Measurements from ENCODE around the gene PRSS12. TPM values are rescaled to one million over a fixed set of nuclear protein-coding genes. Genes with fewer than 3 reads are reported as not detected.

The PRSS12 gene
- total and polyA plus RNA-seq, 7 donors: 0.28 to 16.1 (median 1.3) TPM

- WGBS, 2 donors: 0 to 2% methylated on average over 56 of the region's 56 CpGs
- Histone ChIP-seq H3K36me3 (no peaks in the 10 kb centered on the region), H3K27me3 (no peaks in the 10 kb centered on the region), H3K4me3 (peak overlapping the region; percentile 54 to 72 (median 66)), H3K9me3 (no peaks in the 10 kb centered on the region), H3K4me1 (peaks cover 0 to 29% (median 18%) of the 10 kb centered on the region in 4 donors), H3K27ac (peak overlapping the region; percentile 89 to 92 (median 91))
- peak; percentile 98 for DNase-seq
- intact Hi-C loops (cut with DNase I): loop anchor here (5.0 kb wide), 1 partner anchor 409 kb away; the partner anchor contains the start of gene METTL14
- TF ChIP-seq POLR2AphosphoS5 (IDR thresholded peaks at IDR 0.05) (peak; percentile 93 to 98 (median 96)), POLR2A (IDR thresholded peaks at IDR 0.05) (peak; percentile 64 to 88), CTCF (IDR thresholded peaks at IDR 0.05) (no peak), EP300 (IDR thresholded peaks at IDR 0.05) (peak in 1 of 4 donors; percentile 27)
Observed at GRCh38 chr4:118278473-118279274, 74.1 kb downstream of the PRSS12 start.

- intact Hi-C loops (cut with DNase I): loop anchor here (5.0 kb wide), 1 partner anchor 410 kb away; the partner anchor contains the start of gene METTL14
- no peaks in the 10 kb centered on the region for H3K36me3 ChIP-seq
- no peak for DNase-seq
- WGBS, 2 donors: 30 to 73% methylated on average over 4 of the region's 4 CpGs
- TF ChIP-seq EP300 (IDR thresholded peaks at IDR 0.05) (no peak), POLR2AphosphoS5 (IDR thresholded peaks at IDR 0.05) (no peak), CTCF (IDR thresholded peaks at IDR 0.05) (no peak), POLR2A (IDR thresholded peaks at IDR 0.05) (no peak)
- no peaks in the 10 kb centered on the region for H3K9me3 ChIP-seq
- peaks cover 0 to 29% (median 18%) of the 10 kb centered on the region in 4 donors for H3K4me1 ChIP-seq
- no peak overlapping the region for H3K4me3 ChIP-seq
- H3K27me3 ChIP-seq: no peaks in the 10 kb centered on the region
- H3K27ac ChIP-seq: no peak overlapping the region
Observed at GRCh38 chr4:118277243-118277642, 75.6 kb downstream of the PRSS12 start.

- TF ChIP-seq POLR2AphosphoS5 (IDR thresholded peaks at IDR 0.05): no peak
- no peak for TF ChIP-seq EP300 (IDR thresholded peaks at IDR 0.05)
- no peak for TF ChIP-seq CTCF (IDR thresholded peaks at IDR 0.05)
- TF ChIP-seq POLR2A (IDR thresholded peaks at IDR 0.05): no peak
- DNase-seq: no peak
- H3K27ac ChIP-seq: no peak overlapping the region
- WGBS, 2 donors: 15 to 65% methylated on average over 2 of the region's 2 CpGs
- no peaks in the 10 kb centered on the region for H3K36me3 ChIP-seq
- H3K27me3 ChIP-seq: no peaks in the 10 kb centered on the region
- intact Hi-C loops (cut with DNase I): loop anchor here (5.0 kb wide), 1 partner anchor 411 kb away; the partner anchor contains the start of gene METTL14
- H3K9me3 ChIP-seq: no peaks in the 10 kb centered on the region
- peaks cover 0 to 29% (median 18%) of the 10 kb centered on the region in 4 donors for H3K4me1 ChIP-seq
- no peak overlapping the region for H3K4me3 ChIP-seq
Observed at GRCh38 chr4:118276580-118276979, 76.2 kb downstream of the PRSS12 start.

- Histone ChIP-seq H3K36me3 (no peaks in the 10 kb centered on the region), H3K4me1 (peaks cover 0 to 7% (median 2%) of the 10 kb centered on the region in 4 donors), H3K27me3 (no peaks in the 10 kb centered on the region), H3K27ac (no peak overlapping the region), H3K4me3 (no peak overlapping the region), H3K9me3 (no peaks in the 10 kb centered on the region)
- 84 to 92% methylated on average over 1 of the region's 1 CpG for WGBS, 2 donors
- DNase-seq: no peak
- intact Hi-C loops (cut with DNase I): no loop called here
- TF ChIP-seq CTCF (IDR thresholded peaks at IDR 0.05) (no peak), POLR2A (IDR thresholded peaks at IDR 0.05) (no peak), EP300 (IDR thresholded peaks at IDR 0.05) (no peak), POLR2AphosphoS5 (IDR thresholded peaks at IDR 0.05) (no peak)
Observed at GRCh38 chr4:118273642-118274041, 79.2 kb downstream of the PRSS12 start.
